Gastroesophageal sphincter (tissue), 3 donors: ENCODE results near the gene CFAP100.

Experiments
- EP300 ChIP-seq: sonication (generic); formaldehyde crosslinking; IDR thresholded peaks from one replicate; pipeline ENCODE4 v1.6.1; 2017; ENCODE audit warnings: antibody characterized with exemption, mild to moderate bottlenecking
- POLR2A ChIP-seq, 2 donors: fragments of 450-650 bp; IDR thresholded peaks; one replicate each; pipeline ENCODE4 v1.6.1; 2017; ENCODE audit warnings: antibody characterized with exemption in 2 of 2, mild to moderate bottlenecking in 2 of 2, moderate library complexity in 1 of 2
- TF ChIP-seq, protein P1 (sequence below), 4 experiments: fragments of 200-600 bp in 2 of 4; fragments of 450-650 bp in 2 of 4; sonication (generic) in 1 of 4; IDR thresholded peaks; one replicate each; pipeline ENCODE4 v1.5.1; 2017 to 2019; ENCODE audit warnings: antibody characterized with exemption in 4 of 4, mild to moderate bottlenecking in 2 of 4, moderate library complexity in 2 of 4

- TF ChIP-seq POLR2A (IDR thresholded peaks at IDR 0.05) = no peak
- TF ChIP-seq, protein P1, sequence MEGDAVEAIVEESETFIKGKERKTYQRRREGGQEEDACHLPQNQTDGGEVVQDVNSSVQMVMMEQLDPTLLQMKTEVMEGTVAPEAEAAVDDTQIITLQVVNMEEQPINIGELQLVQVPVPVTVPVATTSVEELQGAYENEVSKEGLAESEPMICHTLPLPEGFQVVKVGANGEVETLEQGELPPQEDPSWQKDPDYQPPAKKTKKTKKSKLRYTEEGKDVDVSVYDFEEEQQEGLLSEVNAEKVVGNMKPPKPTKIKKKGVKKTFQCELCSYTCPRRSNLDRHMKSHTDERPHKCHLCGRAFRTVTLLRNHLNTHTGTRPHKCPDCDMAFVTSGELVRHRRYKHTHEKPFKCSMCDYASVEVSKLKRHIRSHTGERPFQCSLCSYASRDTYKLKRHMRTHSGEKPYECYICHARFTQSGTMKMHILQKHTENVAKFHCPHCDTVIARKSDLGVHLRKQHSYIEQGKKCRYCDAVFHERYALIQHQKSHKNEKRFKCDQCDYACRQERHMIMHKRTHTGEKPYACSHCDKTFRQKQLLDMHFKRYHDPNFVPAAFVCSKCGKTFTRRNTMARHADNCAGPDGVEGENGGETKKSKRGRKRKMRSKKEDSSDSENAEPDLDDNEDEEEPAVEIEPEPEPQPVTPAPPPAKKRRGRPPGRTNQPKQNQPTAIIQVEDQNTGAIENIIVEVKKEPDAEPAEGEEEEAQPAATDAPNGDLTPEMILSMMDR (IDR thresholded peaks at IDR 0.05) = no peak
- TF ChIP-seq EP300 = no peak
Observed at GRCh38 chr3:126399351-126399735, 4.6 kb downstream of the CFAP100 start.
